DND-41 (cell line): ENCODE data around the gene FKBP2.

Experiments used
- EZH2 ChIP-seq: IDR thresholded peaks from 3 replicates; pipeline ENCODE4 v1.6.1; 2012; ENCODE audit warnings: borderline replicate concordance, low read depth, mild to moderate bottlenecking, moderate library complexity, low read length, inconsistent platforms; ENCODE audit not compliant: severe bottlenecking
- TF ChIP-seq, protein P1 (sequence below): IDR thresholded peaks from 2 replicates; pipeline ENCODE4 v1.5.1; 2012; ENCODE audit warnings: borderline replicate concordance, low read length, moderate library complexity, mild to moderate bottlenecking; ENCODE audit not compliant: poor library complexity, severe bottlenecking; ENCODE audit errors: extremely low read depth

DNA sequence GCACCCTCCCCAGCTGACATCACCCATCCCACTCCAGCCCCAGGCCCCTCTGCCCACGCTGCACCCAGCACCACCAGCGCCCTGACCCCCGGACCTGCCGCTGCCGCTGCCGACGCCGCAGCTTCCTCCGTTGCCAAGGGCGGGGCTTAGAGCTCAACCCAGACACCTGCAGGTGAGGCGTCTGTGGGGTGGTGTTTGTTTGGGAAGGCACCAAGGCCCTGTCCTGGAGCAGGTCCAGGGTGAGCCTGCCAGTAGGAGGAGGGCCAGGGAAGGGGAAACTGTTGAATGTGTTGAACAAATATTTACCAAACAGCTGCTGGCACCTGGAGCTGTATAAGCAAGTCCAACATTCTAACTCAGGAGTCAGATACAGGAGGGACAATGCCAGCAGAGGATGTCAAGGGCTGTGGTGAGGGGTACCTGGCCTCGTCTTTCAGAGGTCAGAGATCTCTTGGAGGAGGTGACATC lies 3.4 kb upstream of the FKBP2 start:
- TF ChIP-seq, protein P1, sequence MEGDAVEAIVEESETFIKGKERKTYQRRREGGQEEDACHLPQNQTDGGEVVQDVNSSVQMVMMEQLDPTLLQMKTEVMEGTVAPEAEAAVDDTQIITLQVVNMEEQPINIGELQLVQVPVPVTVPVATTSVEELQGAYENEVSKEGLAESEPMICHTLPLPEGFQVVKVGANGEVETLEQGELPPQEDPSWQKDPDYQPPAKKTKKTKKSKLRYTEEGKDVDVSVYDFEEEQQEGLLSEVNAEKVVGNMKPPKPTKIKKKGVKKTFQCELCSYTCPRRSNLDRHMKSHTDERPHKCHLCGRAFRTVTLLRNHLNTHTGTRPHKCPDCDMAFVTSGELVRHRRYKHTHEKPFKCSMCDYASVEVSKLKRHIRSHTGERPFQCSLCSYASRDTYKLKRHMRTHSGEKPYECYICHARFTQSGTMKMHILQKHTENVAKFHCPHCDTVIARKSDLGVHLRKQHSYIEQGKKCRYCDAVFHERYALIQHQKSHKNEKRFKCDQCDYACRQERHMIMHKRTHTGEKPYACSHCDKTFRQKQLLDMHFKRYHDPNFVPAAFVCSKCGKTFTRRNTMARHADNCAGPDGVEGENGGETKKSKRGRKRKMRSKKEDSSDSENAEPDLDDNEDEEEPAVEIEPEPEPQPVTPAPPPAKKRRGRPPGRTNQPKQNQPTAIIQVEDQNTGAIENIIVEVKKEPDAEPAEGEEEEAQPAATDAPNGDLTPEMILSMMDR, result no peak
- TF ChIP-seq EZH2, result no peak
